A549 (cell line): ENCODE data around the gene ARX. TPM values are rescaled to one million over a fixed set of nuclear protein-coding genes. Genes with fewer than 3 reads are reported as not detected.

ENCODE experiments used
- ATAC-seq, 2 experiments: fragments of 200-7000 bp in 1 of 2; fragments of >200 bp in 1 of 2; cut with Nextera tagmentation in 1 of 2; cut with Tn5 transposase in 1 of 2; 3 replicates each; pipeline versions ENCODE4 v1.8.0 to v1.9.1; 2018 to 2020; ENCODE audit warnings: mild to moderate bottlenecking in 1 of 2, moderate library complexity in 1 of 2
- CTCF ChIA-PET: fragments of 300-600 bp; sonication (Branson Sonifier 250); formaldehyde crosslinking; extraction: SDS; loops from one replicate; lab custom pipeline; 2021; ENCODE audit warnings: antibody characterized with exemption, inconsistent platforms; lab: Yijun Ruan, JAX
- POLR2A ChIA-PET: fragments of 350-600 bp; formaldehyde crosslinking; extraction: SDS; loops from one replicate; lab custom pipeline; 2021; ENCODE audit warnings: antibody characterized with exemption, inconsistent platforms; lab: Yijun Ruan, JAX
- DNase-seq, 2 experiments: peaks; one replicate each; pipeline versions ENCODE4 v3.0.0 to v3.0.0-alpha.2; 2011 to 2016; ENCODE audit warnings: low read depth in 1 of 2, low spot score in 1 of 2
- FAIRE-seq: peaks from 2 replicates; lab custom pipeline; 2011; peaks lifted over from hg19 to GRCh38; lab: Jason Lieb, UNC
- H3K27ac ChIP-seq, 2 experiments: fragments of >200 bp; sonication (Bioruptor Twin); formaldehyde crosslinking; 3 replicates each; pipeline ENCODE4 v1.5.1; 2016 to 2017
- H3K4me1 ChIP-seq: fragments of >200 bp; sonication (Bioruptor Twin); formaldehyde crosslinking; 3 replicates; pipeline ENCODE4 v1.6.1; 2016
- H3K4me2 ChIP-seq: fragments of >200 bp; sonication (Bioruptor Twin); formaldehyde crosslinking; 3 replicates; pipeline ENCODE4 v1.6.1; 2016
- H3K4me3 ChIP-seq: fragments of >200 bp; sonication (Bioruptor Twin); formaldehyde crosslinking; 3 replicates; pipeline ENCODE4 v1.5.1; 2016
- H3K9me3 ChIP-seq: fragments of >200 bp; sonication (Bioruptor Twin); formaldehyde crosslinking; 3 replicates; pipeline ENCODE4 v1.6.1; 2016
- CBX2 ChIP-seq: fragments of 200-600 bp; sonication (generic); IDR thresholded peaks from 2 replicates; pipeline ENCODE4 v1.6.1; 2016; ENCODE audit warnings: low read depth, mild to moderate bottlenecking, borderline replicate concordance
- EHF ChIP-seq: fragments of 250-450 bp; sonication (Bioruptor Pico); IDR thresholded peaks from 2 replicates; pipeline ENCODE4 v1.5.0; 2020; ENCODE audit warnings: mild to moderate bottlenecking
- EP300 ChIP-seq, 2 experiments: fragments of >200 bp; sonication (Bioruptor Twin); formaldehyde crosslinking; IDR thresholded peaks; 2 replicates in 1 of 2; 3 replicates in 1 of 2; pipeline ENCODE4 v1.6.1; 2016 to 2017
- HES2 ChIP-seq: fragments of >200 bp; sonication (Bioruptor Twin); formaldehyde crosslinking; IDR thresholded peaks from 2 replicates; pipeline ENCODE4 v1.6.1; 2016
- HEYL ChIP-seq: fragments of 250-450 bp; sonication (Bioruptor Pico); IDR thresholded peaks from 2 replicates; pipeline ENCODE4 v1.8.0; 2021; ENCODE audit warnings: mild to moderate bottlenecking, moderate library complexity
- HOXA7 ChIP-seq: fragments of 250-450 bp; sonication (Bioruptor Pico); IDR thresholded peaks from 2 replicates; pipeline ENCODE4 v1.5.0; 2020; ENCODE audit warnings: mild to moderate bottlenecking, moderate library complexity
- KDM1A ChIP-seq: fragments of 200-600 bp; sonication (generic); IDR thresholded peaks from 2 replicates; pipeline ENCODE4 v1.6.1; 2016; ENCODE audit warnings: low read depth, mild to moderate bottlenecking
- RARB ChIP-seq: fragments of 250-450 bp; sonication (Bioruptor Pico); IDR thresholded peaks from 2 replicates; pipeline ENCODE4 v1.8.0; 2021; ENCODE audit warnings: mild to moderate bottlenecking, moderate library complexity
- SREBF2 ChIP-seq: fragments of 450-650 bp; IDR thresholded peaks from 2 replicates; pipeline ENCODE4 v1.6.1; 2014; ENCODE audit warnings: mild to moderate bottlenecking, moderate library complexity
- USF2 ChIP-seq: fragments of 450-650 bp; IDR thresholded peaks from 2 replicates; pipeline ENCODE4 v1.6.1; 2014; ENCODE audit warnings: antibody characterized with exemption
- WGBS: methylation state at CpG from one replicate; pipeline ENCODE4 v1.1.6; 2017; ENCODE audit errors: missing lambda C conversion rate; 5-methylcytosine and 5-hydroxymethylcytosine counted together
- polyA plus RNA-seq, 4 experiments: library from polyadenylated mRNA; depleted of rRNA in 3 of 4; stranded (reverse); fragments of >200 nt; fragmentation: RNase III in 1 of 4; extraction: RNeasy Plus Mini Kit Qiagen cat#74134 plus additional on column Dnase treatment in 1 of 4; gene quantifications; 2 replicates in 3 of 4; 3 replicates in 1 of 4; pipeline ENCODE4 v1.2.3, GENCODE V29; 2011 to 2017
- TF ChIP-seq, protein P1 (sequence below): fragments of >200 bp; sonication (Bioruptor Twin); formaldehyde crosslinking; IDR thresholded peaks from 3 replicates; pipeline ENCODE4 v1.5.1; 2016
- TF ChIP-seq, protein P2 (sequence below): fragments of 200-600 bp; sonication (generic); IDR thresholded peaks from 2 replicates; pipeline ENCODE4 v1.6.1; 2016; ENCODE audit warnings: antibody characterized with exemption, mild to moderate bottlenecking, moderate library complexity

The ARX gene
- polyA plus RNA-seq, 2 of the 4 experiments (the other 2 are of a cell fraction), result 0.40 to 1.00 TPM

- FAIRE-seq, result no peak
- H3K27ac ChIP-seq, result peak overlapping the region in 1 of 2 experiments; percentile 45; a peak in 2 of 6 replicates
Measured at GRCh38 chrX:25007059-25008053, 8.4 kb downstream of the ARX start.

GRCh38 chrX:25006586-25007058 is 9.1 kb downstream of the ARX start:
- no peak for TF ChIP-seq KDM1A
- 88% methylated on average over 7 of the region's 7 CpGs for WGBS

More at GRCh38 chrX:25007059-25008053, 8.4 kb downstream of the ARX start:
- DNase-seq, result no peak
- Histone ChIP-seq H3K4me1 (no peaks in the 10 kb centered on the region), H3K4me3 (peak overlapping the region; percentile 22; the same call in 1 of the 3 replicates), H3K4me2 (peak overlapping the region; percentile 37; the same call in 2 of the 3 replicates), H3K9me3 (no peaks in the 10 kb centered on the region)
- CTCF ChIA-PET, result interaction anchor here (2.0 kb wide), 1 partner anchor 11 kb away, joined by 6 read pairs; no protein-coding TSS in a partner anchor
- ATAC-seq, result no peak
- POLR2A ChIA-PET, result no interaction called here
- no peak for TF ChIP-seq EP300 (IDR thresholded peaks at IDR 0.05)
- no peak for TF ChIP-seq RARB (CRISPR knock-in tag)
- WGBS, result 67% methylated on average over 54 of the region's 64 CpGs

DNA sequence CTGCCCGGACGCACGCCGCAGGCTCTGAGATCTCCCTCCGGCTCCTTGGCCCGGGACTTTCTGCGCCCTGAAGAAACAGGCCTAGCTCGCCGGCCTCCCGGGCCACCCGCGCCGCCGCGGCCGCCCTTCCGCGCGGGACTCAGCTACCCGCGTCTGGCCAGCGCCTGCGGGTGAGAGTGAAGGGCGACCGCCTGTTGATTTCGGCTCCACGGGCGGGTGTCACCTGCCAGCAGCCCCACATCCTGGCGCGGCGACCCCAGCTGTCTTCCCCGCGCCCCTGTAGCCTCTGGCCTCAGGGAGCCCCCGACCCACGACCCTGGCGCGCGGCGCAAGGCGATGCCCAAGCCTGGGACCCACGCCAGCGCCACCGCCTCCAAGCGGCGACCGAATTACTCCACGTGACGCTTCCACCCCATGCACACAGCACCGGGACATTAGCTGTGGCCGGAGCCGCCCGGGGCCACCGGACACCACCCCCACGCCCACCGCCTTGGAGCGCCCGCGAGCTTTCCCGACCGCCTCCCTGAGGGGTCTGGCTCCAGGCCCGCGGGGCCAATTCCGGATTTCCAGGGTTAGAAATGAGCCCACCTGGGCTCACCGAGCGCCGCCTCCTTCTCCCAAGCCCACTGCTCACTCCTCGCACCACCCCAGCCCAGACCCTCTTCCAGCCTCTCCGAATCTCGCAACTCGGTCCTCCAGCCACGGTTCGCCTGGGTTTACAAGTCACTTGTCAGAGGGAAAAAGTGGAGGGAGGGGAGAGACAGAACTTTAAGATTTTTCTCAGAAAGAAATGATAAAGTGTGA is 10.2 kb downstream of the ARX start:
- Histone ChIP-seq H3K9me3 (no peaks in the 10 kb centered on the region), H3K27ac (no peak overlapping the region), H3K4me3 (no peak overlapping the region), H3K4me2 (peak overlapping the region; percentile 17; the same call in 1 of the 3 replicates), H3K4me1 (no peaks in the 10 kb centered on the region)
- ATAC-seq (0 out of 6 replicates have a peak, but pooled peaks of 1 of the 2 experiments have one; percentile 17), DNase-seq (no peak), FAIRE-seq (no peak)
- TF ChIP-seq HES2 (no peak), SREBF2 (no peak), CBX2 (no peak)
- TF ChIP-seq, protein P1, sequence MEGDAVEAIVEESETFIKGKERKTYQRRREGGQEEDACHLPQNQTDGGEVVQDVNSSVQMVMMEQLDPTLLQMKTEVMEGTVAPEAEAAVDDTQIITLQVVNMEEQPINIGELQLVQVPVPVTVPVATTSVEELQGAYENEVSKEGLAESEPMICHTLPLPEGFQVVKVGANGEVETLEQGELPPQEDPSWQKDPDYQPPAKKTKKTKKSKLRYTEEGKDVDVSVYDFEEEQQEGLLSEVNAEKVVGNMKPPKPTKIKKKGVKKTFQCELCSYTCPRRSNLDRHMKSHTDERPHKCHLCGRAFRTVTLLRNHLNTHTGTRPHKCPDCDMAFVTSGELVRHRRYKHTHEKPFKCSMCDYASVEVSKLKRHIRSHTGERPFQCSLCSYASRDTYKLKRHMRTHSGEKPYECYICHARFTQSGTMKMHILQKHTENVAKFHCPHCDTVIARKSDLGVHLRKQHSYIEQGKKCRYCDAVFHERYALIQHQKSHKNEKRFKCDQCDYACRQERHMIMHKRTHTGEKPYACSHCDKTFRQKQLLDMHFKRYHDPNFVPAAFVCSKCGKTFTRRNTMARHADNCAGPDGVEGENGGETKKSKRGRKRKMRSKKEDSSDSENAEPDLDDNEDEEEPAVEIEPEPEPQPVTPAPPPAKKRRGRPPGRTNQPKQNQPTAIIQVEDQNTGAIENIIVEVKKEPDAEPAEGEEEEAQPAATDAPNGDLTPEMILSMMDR, result no peak
- POLR2A ChIA-PET, result no interaction called here
- CTCF ChIA-PET, result interaction anchor here (0.5 to 1.2 kb wide), 2 partner anchors 10 to 167 kb away, joined by 3 to 5 read pairs; partner anchors contain the start of gene ARX
- 72% methylated on average over 25 of the region's 72 CpGs for WGBS

More at GRCh38 chrX:25006586-25007058, 9.1 kb downstream of the ARX start:
- Histone ChIP-seq H3K4me2 (peak overlapping the region; percentile 37; the same call in 2 of the 3 replicates), H3K27ac (peak overlapping the region in 1 of 2 experiments; percentile 45; a peak in 1 of 6 replicates), H3K9me3 (no peaks in the 10 kb centered on the region), H3K4me1 (no peaks in the 10 kb centered on the region), H3K4me3 (peak overlapping the region; percentile 22; the same call in 1 of the 3 replicates)
- ChIA-PET POLR2A (no interaction called here), CTCF (interaction anchor here (0.7 to 1.2 kb wide), 2 partner anchors 9 to 48 kb away, joined by 3 to 5 read pairs; partner anchors contain the start of gene ARX)
- ATAC-seq (no peak), FAIRE-seq (no peak), DNase-seq (no peak)

DNA sequence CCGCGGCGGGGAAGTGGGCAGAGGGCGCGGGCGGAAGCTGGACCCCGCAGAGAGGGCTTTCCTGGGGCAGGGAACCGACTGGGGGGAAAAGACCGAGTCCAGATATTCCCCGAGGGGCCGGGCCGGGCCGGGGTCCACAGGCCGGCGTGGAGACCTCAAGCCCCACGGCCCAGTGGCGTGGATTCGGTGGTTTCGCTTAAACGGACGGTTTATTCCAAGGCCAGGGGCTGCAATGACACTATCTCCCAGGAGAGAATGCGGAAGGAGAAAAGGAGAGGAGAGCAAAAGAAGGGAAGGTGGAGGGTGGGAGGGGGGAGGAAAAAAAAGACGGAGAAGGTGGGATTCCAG is 10.8 kb downstream of the ARX start:
- POLR2A ChIA-PET, result no interaction called here
- H3K4me2 ChIP-seq, result no peak overlapping the region
- ATAC-seq, result no peak

More for the DNA sequence above, 10.8 kb downstream of the ARX start:
- no peaks in the 10 kb centered on the region for H3K4me1 ChIP-seq
- TF ChIP-seq HOXA7, result no peak
- TF ChIP-seq, protein P2, sequence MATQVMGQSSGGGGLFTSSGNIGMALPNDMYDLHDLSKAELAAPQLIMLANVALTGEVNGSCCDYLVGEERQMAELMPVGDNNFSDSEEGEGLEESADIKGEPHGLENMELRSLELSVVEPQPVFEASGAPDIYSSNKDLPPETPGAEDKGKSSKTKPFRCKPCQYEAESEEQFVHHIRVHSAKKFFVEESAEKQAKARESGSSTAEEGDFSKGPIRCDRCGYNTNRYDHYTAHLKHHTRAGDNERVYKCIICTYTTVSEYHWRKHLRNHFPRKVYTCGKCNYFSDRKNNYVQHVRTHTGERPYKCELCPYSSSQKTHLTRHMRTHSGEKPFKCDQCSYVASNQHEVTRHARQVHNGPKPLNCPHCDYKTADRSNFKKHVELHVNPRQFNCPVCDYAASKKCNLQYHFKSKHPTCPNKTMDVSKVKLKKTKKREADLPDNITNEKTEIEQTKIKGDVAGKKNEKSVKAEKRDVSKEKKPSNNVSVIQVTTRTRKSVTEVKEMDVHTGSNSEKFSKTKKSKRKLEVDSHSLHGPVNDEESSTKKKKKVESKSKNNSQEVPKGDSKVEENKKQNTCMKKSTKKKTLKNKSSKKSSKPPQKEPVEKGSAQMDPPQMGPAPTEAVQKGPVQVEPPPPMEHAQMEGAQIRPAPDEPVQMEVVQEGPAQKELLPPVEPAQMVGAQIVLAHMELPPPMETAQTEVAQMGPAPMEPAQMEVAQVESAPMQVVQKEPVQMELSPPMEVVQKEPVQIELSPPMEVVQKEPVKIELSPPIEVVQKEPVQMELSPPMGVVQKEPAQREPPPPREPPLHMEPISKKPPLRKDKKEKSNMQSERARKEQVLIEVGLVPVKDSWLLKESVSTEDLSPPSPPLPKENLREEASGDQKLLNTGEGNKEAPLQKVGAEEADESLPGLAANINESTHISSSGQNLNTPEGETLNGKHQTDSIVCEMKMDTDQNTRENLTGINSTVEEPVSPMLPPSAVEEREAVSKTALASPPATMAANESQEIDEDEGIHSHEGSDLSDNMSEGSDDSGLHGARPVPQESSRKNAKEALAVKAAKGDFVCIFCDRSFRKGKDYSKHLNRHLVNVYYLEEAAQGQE, result no peak
- no peak for TF ChIP-seq USF2
- no peak for TF ChIP-seq HEYL (CRISPR knock-in tag)
- TF ChIP-seq EHF (CRISPR knock-in tag), result no peak
- TF ChIP-seq, all 56 proteins: peak for 0
- Histone ChIP-seq H3K27ac (no peak overlapping the region), H3K9me3 (no peaks in the 10 kb centered on the region), H3K4me3 (no peak overlapping the region)
- 72% methylated on average over 16 of the region's 23 CpGs for WGBS
- CTCF ChIA-PET, result no interaction called here
- no peak for DNase-seq
- no peak for FAIRE-seq
